22Rv1 (cell line): ENCODE measurements around the gene ZNF285.
"Not testable (repeated sequence)": the region's sequence is repeated elsewhere in the genome, so short reads cannot be mapped to it uniquely, and the experiment has no call there.

Experiments
- H3K27ac ChIP-seq: fragments of 450-650 bp; 2 replicates; pipeline ENCODE4 v1.5.1; 2017
- ZFX ChIP-seq: fragments of 450-650 bp; IDR thresholded peaks from 2 replicates; pipeline ENCODE4 v1.6.1; 2017; ENCODE audit warnings: antibody characterized with exemption, borderline replicate concordance
- TF ChIP-seq, protein P1 (sequence below): fragments of 450-650 bp; IDR thresholded peaks from 2 replicates; pipeline ENCODE4 v1.5.1; 2017; ENCODE audit warnings: mild to moderate bottlenecking

Gene ZNF285

DNA sequence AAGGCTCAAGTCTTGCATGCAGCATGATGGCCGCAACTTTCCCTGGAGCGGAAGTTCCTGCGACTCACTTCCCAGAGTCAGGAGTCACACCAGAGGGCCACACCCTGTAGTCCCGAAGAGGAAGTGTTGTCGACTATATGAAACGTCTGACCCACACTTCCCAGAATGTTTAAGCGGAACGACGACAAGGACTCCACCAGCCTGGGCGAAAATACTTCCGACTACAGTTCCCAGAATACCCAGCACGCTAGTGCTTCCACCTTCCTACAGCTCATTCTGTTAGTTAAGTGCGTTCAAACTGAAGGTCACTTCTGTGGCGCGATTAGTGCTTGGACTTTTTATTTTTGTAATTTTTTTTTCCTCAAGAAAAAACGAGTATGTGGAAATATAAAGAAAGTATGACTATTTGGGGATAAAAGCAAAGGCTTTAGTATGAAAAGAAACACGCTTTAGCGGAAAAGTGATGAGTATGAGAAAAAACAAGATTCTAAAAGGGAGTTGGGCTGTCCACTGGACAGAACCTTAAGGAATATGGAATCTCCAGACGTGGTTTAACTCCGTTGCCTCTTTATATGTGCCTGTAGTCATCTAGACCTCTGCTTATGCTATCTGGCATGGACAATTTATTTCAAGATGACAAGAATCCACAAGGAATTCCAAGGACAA lies 29.5 kb downstream of the ZNF285 start:
- TF ChIP-seq, protein P1, sequence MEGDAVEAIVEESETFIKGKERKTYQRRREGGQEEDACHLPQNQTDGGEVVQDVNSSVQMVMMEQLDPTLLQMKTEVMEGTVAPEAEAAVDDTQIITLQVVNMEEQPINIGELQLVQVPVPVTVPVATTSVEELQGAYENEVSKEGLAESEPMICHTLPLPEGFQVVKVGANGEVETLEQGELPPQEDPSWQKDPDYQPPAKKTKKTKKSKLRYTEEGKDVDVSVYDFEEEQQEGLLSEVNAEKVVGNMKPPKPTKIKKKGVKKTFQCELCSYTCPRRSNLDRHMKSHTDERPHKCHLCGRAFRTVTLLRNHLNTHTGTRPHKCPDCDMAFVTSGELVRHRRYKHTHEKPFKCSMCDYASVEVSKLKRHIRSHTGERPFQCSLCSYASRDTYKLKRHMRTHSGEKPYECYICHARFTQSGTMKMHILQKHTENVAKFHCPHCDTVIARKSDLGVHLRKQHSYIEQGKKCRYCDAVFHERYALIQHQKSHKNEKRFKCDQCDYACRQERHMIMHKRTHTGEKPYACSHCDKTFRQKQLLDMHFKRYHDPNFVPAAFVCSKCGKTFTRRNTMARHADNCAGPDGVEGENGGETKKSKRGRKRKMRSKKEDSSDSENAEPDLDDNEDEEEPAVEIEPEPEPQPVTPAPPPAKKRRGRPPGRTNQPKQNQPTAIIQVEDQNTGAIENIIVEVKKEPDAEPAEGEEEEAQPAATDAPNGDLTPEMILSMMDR = no peak
- TF ChIP-seq ZFX = no peak
- no peak overlapping the region for H3K27ac ChIP-seq

DNA sequence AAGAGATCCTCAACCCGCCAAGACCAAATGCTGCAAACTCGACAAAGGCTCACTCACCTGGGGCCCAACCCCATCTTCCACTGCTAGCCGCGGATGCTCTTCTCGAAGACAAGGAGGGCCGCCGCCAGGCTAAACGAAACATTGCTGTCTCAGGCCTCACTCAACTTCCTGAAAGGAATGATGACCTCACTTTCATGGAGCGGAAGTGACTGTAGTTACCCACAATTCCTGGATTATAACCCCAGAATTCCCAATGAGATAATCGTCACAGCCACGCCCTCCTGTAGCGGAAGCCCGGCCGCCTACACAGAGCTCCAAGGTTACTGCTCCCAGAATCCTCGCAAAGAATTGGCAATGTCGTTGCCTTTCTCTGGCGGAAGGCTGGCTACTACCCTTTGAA lies 34.4 kb downstream of the ZNF285 start:
- no peak for TF ChIP-seq ZFX
- TF ChIP-seq, protein P1 = no peak
- no peak overlapping the region for H3K27ac ChIP-seq

DNA sequence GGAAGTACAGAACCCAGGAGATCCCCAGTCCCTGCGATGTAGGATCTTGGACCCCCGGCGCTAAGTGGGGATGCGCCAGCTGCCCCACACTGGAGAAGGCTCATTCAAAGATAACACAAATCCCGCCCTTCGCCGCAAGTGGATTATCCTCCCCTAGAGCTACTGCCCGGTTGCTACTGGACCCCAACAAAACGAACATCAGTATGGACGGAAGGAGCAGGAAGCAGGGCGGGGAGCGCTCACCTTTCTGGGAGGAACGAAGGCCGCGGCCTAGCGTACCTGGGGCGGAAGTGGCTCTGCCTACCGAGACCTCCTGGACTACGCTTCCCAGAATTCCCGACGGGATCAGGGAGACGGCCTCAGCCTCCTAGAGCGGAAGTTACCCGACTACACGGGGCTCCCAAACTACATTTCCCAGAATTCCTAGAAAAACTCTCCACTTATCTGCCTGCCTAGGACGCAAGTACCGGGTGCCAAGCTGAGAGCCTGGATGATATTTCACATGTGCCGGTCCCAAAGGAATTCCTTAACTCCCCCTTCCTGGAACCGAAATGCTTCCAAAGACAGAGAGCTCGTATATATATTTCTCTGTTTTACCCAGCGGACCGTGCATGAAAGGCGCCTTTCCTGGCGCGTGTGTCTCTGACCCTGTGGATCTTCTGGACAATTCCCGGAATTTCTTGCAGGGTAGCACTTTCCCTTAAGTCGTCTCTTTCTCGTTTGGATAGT lies 44.9 kb downstream of the ZNF285 start, which contains the start of gene ZNF112:
Gene ZNF112 (minus strand): TSS at position 298 of the 729 bp plus-strand sequence. CDS start 16,141 bp downstream, outside the sequence.
- TF ChIP-seq ZFX = no peak
- TF ChIP-seq, protein P1 = no peak
- peak within 1 kb of the TSS; percentile 33; the same call in 1 of the 2 replicates for H3K27ac ChIP-seq

DNA sequence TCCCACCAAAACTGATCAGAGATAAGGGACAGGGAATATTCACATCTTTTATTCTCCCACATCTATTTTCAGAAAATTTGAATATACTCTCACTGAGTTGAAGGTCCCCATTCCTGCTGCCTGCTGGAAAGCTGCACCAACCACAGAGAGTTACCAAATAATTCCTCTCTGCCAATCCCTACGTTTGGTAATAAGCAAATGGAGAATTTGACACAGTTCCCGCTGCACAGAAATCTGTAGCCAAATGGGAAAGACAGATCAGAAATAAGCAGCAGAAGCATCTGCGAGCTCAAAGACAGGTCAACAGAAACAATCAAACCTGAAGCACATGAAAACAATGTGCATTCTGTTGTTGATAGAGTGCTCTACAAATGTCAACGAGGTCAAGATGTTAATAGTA lies 54.9 kb downstream of the ZNF285 start:
- TF ChIP-seq, protein P1 = no peak
- no peak for TF ChIP-seq ZFX
- H3K27ac ChIP-seq = no peak overlapping the region

DNA sequence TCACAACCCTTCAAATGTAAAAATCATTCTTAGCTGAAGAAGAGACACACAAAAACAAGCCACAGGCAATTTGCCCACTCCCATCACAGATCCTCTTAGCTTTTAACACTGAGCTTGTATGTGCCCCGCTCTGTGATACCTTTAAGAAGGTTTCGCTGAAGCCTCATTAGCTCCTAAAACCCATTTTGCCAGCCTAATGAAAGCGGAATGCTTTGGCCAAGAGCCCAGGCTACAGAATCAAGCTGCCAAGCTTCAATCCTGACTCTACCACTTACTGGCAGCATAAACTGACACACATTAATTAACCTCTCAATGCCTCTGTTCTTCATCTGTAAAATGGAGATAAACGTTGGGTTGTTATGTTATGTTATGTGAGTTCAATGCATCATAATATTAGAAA lies 55.4 kb downstream of the ZNF285 start:
- no peak overlapping the region for H3K27ac ChIP-seq
- TF ChIP-seq, protein P1 = no peak
- no peak for TF ChIP-seq ZFX

DNA sequence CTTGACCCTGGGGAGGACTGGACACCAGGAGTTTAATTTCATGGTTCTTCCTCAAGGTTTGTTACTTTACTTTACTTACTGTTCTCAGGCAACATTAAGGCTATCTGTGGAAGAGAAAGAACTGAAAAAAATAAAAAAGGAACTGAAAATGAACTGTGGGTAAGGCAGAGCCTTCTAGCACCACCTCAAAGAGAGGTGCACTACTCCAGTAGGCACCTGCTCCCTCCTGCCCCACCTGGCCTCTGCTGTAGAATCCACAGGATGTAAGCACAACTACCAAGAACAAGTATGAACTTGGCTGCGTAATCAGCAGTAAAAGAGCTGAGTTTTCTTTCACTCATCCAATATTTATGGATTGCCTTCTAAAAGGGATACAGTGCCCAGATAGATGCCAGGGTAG lies 57.2 kb downstream of the ZNF285 start:
- TF ChIP-seq, protein P1 = no peak
- no peak for TF ChIP-seq ZFX

DNA sequence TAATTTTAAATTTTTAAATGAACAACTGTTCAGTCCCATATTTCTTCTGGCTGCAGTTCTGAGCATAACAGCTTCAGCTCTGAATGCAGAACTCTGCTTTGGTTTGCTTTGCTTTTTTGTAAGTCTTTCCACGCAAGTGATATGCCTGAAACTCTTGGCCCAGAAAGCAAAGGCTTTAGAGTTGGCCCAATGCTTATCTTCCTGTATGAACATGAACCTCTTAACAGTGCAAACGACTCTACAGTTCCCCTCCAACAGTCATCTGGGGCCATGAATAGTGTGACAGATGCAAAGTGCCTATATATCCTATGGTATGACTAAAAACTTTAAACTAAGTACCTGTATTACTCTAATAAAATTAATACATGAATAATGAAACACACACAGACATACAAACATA lies 59.6 kb downstream of the ZNF285 start:
- TF ChIP-seq ZFX = no peak
- TF ChIP-seq, protein P1 = no peak
- H3K27ac ChIP-seq = no peak overlapping the region

More for the DNA sequence above, 57.2 kb downstream of the ZNF285 start:
- H3K27ac ChIP-seq = no peak overlapping the region

DNA sequence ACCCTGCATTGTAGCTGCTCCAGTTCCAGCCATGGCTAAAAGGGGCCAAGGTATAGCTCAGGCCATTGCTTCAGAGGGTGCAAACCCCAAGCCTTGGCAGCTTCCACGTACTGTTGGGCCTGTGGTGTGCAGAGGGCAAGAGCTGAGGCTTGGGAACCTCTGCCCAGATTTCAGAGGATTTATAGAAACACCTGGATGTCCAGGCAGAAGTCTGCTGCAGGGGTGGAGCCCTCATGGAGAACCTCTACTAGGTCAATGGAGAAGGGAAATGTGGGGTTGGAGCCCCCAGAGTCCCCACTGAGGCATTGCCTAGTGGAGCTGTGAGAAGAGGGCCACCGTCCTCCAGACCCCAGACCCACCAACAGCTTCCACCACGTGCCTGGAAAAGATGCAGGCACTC lies 66.8 kb downstream of the ZNF285 start:
- H3K27ac ChIP-seq = not testable (repeated sequence)
